ENCODE results near the gene LDLRAD2.

GRCh38 chr1:21763694-21764419 is 48.2 kb upstream of the LDLRAD2 start:
- no peak for TF ChIP-seq CTCF (IDR thresholded peaks at IDR 0.05 in 4 of 5, conservative IDR thresholded peaks at IDR 0.05 in 1 of 5)
- TF ChIP-seq POLR2A (IDR thresholded peaks at IDR 0.05): no peak

Data from gastrocnemius medialis (tissue), 4 donors.